T-helper 2 cell (primary cell): ENCODE data around the gene GRID2.
"Not testable (repeated sequence)": the region's sequence is repeated elsewhere in the genome, so short reads cannot be mapped to it uniquely, and the experiment has no call there.

Experiments used
- DNase-seq, 5 experiments: peaks; one replicate each; pipeline versions ENCODE4 v3.0.0 to v3.0.0-alpha.2; 2012 to 2022
- total RNA-seq, 2 donors: gene quantifications; one replicate each; lab custom pipeline; 2026; lab: John Stamatoyannopoulos, UW

GRID2 gene
- 0 reads per million in 2 donors for total RNA-seq

DNA sequence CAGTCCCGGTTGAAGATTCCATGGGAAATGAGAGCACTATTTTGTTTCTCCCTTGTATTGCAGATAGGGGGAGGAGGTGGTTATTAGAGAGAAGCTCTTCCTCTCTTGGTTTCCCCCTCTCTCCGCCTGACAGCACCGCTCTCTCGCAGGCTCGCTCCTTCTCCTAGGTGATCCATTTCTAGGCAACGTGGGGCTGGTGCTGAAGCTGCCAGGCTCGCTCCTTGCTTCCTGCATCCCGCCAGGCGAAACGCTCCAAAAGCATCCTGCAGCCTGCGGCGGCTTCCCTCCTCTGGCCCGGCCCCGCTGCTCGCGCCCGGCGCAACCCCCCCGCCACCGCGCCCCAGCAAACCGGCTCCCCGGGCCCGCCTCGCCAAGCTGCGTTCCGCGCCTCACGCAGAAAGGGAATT, at the start of gene GRID2:
Gene GRID2 (plus strand): TSS at position 346 of the 407 bp plus-strand sequence.
- DNase-seq, result no peak

DNA sequence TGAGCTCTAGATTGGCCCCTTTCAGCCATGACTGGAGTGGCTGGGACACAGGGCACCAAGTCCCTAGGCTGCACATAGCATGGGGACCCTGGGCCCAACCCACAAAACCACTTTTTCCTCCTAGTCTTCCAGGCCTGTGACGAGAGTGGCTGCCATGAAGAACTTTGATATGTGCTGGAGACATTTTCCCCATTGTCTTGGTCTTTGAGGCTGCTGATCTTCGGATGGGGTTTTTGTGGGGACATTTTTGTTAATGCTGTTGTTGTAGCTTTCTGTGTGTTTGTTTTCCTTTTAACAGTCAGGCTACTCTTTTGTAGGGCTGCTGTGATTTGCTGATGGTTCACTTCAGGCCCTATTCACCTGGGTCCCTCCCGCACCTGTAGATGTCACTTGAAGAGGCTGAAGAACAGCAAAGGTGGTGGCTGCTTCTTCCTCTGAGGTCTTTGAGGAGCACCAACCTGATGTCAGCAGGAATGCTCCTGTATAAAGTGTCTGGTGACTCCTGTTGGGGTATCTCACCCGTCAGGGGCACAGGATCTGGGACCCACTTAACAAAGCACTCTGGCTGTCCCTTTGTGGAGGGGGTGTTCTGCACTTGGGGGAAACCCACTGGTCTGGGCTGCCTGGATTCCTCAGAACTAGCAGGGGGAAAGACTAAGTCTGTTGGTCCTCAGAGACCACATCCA, 49.6 kb upstream of the GRID2 start:
- no peak for DNase-seq

DNA sequence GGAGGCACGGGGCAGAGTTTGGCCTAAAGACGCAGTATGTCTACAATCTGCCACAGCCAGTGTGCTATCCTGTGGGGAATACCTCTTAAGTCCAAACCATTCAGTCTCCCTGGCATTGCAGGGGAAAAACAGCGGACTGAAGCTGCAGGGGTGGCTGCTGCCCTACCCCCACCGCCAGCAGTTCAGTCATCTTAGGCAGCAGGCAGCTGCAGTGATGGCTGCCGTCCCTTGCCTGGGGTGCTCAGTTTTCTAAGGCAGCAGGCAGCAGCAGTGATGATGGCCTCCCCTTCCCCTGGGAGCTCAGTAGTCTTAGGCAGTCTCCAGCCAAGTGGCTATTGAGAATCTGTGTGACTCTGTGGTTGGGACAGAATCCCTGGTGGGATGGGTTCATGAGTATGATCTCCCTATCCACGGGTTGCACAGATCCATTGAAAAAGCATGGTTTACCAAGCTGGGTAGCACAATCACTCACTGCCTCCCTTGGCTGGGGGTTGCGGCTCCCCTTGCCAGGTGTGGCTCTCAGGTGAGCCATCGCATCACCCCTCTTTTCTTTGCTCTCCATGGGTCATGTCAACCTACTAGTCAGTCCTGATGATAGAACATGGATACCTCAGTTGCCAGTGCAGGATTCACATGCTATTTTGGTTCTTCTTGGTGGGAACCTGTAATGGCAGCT, 48.9 kb upstream of the GRID2 start:
- DNase-seq, result no peak

DNA sequence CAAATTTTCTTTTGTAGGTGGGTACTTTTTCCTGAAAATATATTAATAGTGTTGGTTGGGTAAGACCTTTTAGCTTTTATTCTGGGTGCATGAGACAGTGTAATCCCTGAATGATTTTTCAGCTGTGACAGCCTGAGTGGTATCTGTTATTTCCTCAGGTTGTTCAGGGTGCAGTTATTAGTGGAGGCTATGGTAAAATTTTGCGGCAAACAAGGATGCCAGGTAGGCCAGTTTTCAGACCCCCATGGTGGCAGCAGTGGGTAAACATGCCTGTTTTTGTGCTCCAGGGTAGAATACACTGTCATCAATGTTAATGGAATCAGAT, 47.9 kb upstream of the GRID2 start:
- DNase-seq, result no peak

DNA sequence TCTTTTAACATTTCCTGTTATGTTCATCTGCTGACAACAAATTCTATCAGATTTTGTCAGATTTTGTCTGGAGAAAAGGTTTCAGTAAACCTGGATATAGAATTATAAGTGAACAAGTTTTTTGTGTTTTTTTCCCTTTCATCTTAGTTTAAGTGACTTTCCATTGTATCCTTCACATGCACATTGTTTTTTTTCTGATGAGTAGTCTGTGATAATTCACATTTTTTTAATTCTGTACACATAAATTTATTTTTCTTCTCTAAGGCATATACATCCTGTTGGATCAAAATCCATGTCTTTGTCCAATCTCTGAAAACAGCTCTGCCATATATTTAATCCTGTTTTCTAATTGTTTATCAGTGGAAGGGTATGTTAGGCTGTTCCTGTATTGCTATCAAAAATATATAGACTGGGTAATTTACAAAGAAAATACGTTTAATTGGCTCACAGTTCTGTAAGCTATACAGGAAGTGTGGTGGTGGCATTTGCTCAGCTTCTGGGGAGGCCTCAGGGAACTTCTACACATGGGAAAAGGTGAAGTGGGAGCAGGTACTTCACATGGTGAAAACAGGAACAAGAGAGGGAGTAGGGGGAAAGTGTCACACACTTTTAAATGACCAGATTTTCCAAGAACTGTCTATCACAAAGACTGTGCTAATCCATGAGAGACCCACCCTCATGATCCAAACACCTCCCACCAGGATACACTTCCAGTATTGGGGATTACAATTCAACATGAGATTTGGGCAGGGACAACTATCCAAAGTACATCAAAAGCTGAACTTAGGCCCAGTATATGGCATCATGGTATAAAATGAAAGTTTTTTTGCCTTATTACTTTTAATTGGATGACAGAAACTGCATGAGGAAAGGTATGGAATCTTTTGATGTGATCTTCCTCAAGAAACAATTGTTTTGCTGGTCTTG, 45.6 kb upstream of the GRID2 start:
- DNase-seq, result no peak

DNA sequence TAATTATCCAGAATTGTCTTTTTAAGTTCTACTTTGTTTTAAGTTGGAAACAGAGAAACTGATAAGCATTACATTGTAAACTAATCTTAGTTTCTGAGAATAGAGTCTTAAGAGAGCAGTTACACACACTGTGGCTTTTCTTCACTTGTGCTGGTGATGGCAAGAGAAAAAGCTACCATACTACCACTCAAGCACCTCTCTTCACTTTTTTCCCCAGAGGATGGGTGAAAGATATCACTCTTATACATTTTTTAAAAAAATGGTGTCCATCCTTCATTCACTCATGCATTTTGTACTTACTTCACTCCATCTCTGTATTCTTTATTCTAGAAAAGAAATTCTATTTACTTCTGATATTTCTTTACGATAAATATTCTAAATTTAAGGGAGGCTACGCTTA, 42.5 kb upstream of the GRID2 start:
- no peak for DNase-seq

DNA sequence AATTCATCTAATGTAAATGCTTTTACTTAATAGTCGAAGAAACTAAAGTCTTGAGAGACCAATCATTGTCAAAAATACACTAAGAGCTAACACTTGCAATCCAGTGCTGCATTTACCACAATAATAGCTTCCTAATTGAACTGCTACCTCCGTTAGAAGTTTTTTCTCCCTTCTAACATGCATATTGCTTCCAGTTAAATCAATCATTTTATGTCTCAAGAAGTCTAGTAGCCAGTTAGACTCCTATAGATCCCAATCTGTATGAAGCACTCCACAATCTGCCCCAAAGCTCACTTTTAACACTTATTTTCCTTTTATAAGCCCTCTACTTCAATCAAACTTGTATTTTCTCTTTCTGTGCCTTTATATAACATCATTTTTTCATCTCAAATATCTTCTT, 41.4 kb upstream of the GRID2 start:
- no peak for DNase-seq

DNA sequence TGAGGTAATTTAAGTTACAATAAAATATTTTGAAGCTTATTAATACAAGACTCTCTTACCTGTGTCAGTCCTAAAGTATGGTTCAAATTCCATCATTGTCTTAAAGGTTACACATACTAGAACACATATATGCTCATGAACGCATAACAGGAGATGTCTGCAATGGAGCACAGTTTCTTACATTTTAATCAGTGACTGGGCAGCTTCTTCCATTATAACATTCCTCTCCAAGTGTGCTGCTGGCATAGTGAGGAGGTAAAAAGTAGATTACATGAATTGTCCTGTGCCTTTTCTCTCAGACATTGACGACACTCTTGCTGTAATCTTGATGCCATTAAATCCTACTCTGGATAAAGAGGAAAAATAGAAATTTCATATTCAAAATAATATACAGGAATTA, 40.8 kb upstream of the GRID2 start:
- no peak for DNase-seq

DNA sequence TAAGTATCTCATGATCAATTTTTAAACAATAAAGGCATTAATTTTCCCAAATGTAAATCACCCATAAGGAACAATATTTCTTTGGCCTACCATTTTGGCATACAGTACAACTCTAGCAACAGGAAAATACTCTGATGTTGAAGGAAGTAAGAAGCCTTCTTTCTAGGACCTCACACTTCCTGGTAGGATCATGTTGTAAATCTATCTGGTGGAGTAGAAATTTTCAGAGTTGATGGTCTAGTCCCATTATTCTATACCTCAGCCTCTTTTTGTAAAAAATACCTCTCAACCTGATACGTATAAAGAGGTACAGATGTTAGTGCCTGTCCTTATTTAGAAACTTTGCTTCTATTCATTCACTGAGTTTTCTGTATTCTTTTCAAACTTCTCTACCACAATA, 40.2 kb upstream of the GRID2 start:
- no peak for DNase-seq

DNA sequence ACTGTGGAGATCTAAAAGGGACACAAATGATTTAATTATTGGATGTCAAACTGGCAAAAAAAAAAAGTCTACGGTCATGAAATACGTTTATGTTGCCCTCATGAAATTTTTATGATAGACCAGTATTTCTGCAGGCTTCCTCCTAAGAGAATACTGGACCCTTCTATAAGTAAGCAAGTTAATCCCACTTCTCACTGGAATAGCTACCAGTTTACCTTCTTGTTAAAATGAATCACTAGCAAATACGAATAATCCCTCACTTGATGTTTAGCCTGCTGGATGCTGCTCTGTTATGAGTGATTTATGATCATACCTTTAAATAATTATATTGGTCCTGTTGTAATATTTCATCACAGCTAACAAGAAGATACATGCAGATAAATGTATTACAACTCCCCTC, 39.6 kb upstream of the GRID2 start:
- DNase-seq, result no peak

DNA sequence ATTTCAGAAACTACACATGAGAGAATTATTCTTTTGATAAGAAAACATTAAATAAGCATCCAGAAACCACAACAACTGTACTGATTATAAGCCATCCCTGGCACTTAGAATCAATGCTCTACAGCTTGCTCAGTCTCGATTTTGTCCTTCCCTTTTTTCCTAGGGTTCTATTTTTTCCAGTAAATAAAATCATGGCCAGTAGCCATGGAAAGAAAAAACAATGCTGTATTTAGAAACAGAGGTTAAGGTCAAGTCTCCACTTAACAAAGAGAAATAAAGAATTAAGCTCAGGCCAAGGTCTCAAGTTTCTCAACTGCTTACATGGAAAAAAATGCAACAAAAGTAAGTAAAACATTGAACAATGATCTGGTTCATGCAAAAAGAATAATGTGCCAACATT, 38.7 kb upstream of the GRID2 start:
- DNase-seq, result no peak

DNA sequence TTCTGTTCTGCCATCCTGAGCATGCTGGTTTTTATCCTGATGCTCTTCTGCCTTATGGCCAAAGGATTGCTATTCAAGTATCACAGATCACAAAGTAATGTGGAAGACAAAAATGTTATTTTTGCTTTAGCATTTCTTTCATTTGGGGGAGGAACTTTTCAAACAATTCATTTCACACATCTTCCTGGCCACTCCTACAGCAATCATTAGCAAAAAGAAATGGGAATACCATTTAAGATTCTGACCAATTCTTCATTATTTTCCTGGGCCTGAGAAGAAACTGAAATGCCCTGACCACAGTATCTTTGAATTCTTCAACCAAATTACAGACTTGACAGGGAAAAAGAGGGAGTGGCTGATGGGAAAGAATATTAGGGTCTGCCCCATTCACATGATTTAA, 38.0 kb upstream of the GRID2 start:
- DNase-seq, result no peak

DNA sequence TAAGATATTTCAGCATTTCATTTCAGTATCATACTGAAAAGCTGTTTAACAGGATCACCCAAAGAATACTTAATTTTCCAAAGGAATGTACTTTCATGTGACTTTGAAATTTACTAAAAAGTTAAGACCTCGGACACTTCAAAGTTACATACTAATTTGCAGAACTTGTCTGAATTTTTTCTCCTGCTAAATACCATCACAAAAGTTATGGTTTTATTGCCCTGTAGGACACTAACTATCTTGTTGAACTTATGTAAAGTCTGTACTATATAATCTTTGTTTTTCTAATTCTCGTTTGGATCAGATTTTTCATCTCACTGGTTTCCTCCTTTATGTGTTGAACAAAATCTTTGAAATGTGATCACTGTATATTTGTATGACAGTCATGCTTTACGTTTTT, 37.2 kb upstream of the GRID2 start:
- no peak for DNase-seq

DNA sequence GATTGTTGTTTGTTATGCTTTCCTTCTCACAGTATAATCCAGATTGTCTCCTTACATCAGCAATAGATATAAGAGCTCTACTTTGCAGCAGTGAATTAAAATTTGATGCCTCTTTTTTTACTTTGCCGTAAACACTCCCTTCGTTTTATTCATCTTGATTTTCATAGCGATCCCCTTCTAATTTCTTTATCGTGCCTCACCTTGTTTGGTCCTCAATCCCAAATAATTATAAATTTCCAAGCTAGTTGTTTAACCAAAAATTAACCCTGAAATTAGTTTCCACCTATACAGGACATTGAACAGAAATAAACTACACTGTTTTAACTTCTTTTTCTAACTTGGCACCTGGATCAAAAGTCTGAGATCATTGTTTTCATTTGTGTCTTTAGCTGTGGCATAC, 35.1 kb upstream of the GRID2 start:
- no peak for DNase-seq

DNA sequence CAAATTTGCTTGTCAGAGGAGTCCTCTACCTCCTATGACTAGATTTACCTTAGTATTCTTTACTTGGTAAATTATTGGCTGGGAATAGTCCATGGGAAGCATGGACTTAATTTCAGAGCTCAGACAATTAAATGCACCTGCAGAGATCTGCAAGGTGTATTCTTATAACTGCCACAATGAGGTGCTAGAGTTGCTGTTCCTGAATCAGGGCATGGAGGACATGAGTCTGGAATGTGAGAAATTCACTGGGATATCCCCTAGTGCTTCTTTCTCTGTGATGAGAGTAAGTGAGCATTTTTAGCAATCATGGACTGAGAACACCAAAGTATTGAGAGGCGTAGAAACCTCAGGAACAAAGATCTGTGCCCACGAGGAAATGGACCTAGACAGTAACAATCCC, 32.9 kb upstream of the GRID2 start:
- no peak for DNase-seq

DNA sequence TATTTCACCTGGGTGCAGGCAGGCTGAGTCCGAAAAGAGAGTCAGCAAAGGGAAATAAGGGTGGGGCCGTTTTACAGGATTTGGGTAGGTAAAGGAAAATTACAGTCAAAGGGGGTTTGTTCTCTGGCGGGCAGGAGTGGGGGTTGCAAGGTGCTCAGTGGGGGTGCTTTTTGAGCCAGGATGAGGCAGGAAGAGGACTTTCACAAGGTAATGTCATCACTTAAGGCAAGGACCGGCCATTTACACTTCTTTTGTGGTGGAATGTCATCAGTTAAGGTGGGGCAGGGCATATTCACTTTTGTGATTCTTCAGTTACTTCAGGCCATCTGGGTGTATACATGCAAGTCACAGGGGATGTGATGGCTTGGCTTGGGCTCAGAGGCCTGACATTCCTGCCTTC, 32.2 kb upstream of the GRID2 start:
- DNase-seq, result not testable (repeated sequence)

DNA sequence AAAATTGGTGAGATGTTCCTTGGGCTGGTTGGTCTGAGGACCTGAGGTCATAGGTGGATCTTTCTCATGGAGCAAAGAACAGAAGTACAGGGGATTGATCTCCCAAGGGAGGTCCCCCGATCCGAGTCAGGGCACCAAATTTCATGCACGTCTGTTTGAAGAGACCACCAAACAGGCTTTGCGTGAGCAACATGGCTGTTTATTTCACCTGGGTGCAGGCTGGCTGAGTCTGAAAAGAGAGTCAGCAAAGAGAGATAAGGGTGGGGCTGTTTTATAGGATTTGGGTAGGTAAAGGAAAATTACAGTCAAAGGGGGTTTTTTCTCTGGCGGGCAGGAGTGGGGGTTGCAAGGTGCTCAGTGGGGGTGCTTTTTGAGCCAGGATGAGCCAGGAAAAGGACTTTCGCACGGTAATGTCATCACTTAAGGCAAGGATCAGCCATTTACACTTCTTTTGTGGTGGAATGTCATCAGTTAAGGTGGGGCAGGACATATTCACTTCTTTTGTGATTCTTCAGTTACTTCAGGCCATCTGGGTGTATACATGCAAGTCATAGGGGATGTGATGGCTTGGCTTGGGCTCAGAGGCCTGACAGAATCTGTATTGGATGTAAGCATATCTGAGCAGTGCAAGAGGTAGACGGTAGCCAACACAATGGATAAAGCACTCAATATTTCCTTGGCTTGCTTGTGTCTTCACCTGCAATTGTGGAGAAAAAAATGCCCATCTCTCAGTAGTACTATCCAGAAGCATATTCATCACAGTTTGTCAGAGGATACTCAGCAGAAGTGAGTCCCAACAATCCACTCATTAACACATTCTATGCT, 26.5 kb upstream of the GRID2 start:
- DNase-seq, result not testable (repeated sequence)

DNA sequence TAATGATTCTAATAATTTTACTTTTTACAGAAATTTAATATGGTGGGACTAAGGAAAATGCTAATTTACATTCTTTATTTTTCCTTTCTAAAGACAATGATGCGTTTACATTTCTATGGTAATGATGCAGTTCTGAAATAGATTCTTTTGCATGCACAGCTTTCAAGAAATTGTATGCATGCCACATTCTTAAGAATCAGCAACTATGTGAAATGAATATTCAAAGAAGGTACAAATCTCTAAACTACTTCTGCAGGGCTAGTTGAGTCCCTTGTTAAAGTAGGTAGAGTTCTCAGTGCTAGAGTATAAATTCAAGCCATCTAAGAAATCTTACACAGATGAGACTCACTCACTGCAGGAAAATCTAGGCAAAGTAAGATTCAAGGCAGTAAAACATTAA, 24.5 kb upstream of the GRID2 start:
- no peak for DNase-seq

DNA sequence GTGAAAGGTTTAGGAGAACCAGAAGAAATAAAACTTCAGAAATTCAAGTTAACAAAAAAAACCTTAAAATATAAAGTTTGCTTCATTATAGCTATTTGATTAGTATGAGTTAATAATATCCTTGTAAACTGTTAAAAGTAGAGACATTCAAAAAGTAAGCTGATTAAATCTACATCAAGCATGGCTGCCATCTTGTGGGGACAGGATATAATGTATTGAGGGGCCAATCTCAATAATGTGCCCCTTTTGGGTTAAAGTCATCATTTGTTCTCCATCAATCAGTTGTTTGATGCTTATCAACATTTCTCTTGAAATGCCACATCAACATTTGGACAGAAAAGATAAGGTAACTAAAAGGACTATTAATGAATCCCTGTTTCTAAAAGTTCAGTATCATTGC, 4.6 kb upstream of the GRID2 start:
- no peak for DNase-seq

DNA sequence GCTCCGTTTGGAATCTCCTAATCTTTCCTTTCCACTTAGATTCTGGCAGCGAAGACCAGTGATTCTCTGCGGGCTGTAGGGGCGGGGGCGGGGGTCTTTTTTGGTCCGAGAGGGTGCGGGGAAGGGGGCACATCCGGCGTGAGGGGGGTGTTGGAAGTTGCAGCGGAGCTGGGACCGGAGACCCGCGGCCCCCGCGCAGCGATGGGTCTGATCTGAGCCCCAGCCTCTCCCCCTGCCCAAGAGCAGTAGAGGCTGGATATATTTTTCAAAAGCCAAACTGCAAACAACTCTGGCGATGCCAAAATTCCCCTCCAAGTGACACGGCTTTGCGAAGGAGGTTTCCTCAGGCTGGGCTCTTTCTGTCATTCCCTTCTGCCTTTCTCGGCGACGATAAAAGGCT, 355 bp downstream of the GRID2 start:
- DNase-seq, result no peak

DNA sequence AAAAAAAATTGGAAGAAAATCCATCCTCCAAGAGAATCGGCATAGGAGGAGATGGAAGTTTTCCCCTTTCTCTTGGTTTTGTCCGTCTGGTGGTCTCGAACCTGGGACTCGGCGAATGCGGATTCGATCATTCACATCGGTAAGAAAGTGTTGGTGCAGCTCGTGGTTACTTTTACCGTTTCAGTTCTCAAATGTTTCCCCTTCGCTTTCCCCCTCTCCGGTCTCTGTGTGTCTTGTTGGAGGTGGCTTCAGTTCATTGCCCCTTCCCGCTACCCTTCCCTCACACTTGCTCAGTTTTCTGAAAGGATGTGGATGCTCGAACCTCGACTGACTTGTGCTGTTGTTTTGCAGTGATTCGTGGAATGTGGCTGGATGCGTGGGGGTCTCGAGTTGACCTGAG, 840 bp downstream of the GRID2 start:
- DNase-seq, result no peak

DNA sequence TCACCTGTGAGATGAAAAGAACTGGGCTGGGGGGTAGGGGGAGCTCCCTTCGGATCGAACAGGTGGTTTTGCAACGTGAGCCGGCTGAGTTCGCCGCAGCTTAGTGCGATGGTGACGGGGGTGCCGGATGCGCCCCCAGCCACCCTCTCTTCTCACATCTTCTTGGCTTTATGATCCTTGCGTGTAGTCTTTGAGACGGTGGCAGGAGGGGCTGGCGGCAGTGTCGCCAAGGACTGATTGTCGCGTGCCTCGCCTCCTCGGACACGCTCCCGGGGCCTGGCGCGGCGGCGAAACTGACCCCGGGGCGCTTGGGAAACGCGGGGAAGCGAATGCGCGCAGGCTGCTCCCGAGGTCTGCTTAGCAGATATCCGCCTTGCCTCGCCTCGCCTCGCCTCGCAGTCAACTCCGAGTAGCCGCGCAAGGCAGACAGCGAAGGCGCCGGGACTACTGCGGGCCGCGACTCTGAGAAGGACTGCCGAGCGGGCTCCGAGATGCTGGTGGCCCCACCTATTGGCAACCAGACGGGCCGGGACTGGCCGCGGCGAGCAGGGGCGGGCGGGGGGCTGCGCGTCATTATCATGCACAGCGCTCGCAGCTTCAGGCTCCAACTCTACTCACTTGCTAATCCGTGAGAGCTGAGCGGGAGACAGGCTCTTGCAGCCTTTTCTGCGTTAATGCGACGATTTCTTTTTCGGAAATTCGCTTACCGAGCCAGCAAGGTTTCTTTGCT, 1.5 kb downstream of the GRID2 start:
- DNase-seq, result peak in 1 of 5 experiments; percentile 9
